GM12892 (cell line): ENCODE data around the gene SLC8A1.

ENCODE experiments used
- DNase-seq: peaks from one replicate; pipeline ENCODE4 v3.0.0; 2011; ENCODE audit not compliant: insufficient read length
- FAIRE-seq: peaks from 2 replicates; lab custom pipeline; 2011; peaks lifted over from hg19 to GRCh38; lab: Jason Lieb, UNC
- POLR2A ChIP-seq: IDR thresholded peaks from 2 replicates; pipeline ENCODE4 v1.6.1; 2011; ENCODE audit warnings: low read depth, low read length, control low read depth
- POLR2AphosphoS5 ChIP-seq: IDR thresholded peaks from 2 replicates; pipeline ENCODE4 v1.6.1; 2011; ENCODE audit warnings: low read depth, low read length, control low read depth
- TAF1 ChIP-seq: IDR thresholded peaks from 2 replicates; pipeline ENCODE4 v1.6.1; 2011; ENCODE audit warnings: low read depth, mild to moderate bottlenecking, control low read depth, low read length, borderline replicate concordance

The SLC8A1 gene

DNA sequence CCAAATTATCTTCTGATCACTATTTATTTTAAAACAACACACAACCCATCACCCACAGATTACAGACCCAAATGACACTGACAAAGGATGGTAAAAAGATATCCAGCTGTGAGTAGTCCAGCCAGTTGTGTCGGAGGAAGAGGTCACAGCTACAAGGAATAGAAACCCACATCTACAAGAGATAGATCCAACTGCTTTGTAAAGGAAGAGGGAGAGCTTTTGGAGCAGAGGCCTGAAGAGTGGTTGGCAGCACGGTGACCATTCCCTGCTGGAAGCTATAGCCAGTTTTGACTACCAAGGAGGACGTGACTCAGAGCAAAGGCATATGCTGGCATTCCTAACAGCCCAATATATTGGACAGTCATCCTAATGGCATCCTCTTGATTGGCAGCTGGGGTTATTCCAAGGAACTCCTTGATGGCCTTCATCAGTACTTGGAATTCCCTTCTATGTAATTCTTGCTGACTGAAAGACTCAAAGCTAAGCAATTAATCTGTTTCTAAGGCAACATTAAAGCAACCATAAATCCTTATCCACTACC is 17.1 kb downstream of the SLC8A1 start:
- DNase-seq (no peak), FAIRE-seq (no peak)
- TF ChIP-seq TAF1 (no peak), POLR2AphosphoS5 (no peak)

GRCh38 chr2:40433736-40434135 is 18.2 kb downstream of the SLC8A1 start:
- DNase-seq = no peak
- no peak for FAIRE-seq
- TF ChIP-seq TAF1 (no peak), POLR2A (no peak), POLR2AphosphoS5 (no peak)

GRCh38 chr2:40432921-40433483 is 18.9 kb downstream of the SLC8A1 start:
- TF ChIP-seq TAF1 = no peak
- TF ChIP-seq POLR2A = no peak
- TF ChIP-seq POLR2AphosphoS5 = no peak
- no peak for FAIRE-seq
- no peak for DNase-seq

GRCh38 chr2:40431600-40431955 is 20.3 kb downstream of the SLC8A1 start:
- no peak for FAIRE-seq
- no peak for TF ChIP-seq POLR2A
- no peak for TF ChIP-seq TAF1
- no peak for DNase-seq

GRCh38 chr2:40430776-40431599 is 20.9 kb downstream of the SLC8A1 start:
- FAIRE-seq = no peak
- TF ChIP-seq POLR2A (no peak), TAF1 (no peak), POLR2AphosphoS5 (no peak)
- no peak for DNase-seq

DNA sequence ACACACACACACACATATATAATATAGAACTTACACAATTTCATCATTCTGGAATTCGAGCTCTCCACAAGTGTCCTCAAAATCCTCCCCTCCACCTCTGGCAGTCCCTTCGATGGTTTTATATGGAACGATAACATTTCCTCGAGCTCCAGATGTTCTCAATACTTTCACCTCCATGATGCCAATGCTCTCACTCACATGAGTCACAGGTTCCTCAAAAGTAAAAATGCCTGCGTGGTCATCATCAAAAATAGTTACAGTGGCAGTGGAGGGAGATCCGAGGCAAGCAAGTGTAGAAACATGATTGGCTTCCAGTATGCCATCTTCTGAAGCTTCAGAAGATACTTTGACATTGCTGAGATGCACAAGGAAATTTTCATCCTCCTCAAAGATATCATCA is 23.5 kb downstream of the SLC8A1 start:
- FAIRE-seq (no peak), DNase-seq (no peak)

DNA sequence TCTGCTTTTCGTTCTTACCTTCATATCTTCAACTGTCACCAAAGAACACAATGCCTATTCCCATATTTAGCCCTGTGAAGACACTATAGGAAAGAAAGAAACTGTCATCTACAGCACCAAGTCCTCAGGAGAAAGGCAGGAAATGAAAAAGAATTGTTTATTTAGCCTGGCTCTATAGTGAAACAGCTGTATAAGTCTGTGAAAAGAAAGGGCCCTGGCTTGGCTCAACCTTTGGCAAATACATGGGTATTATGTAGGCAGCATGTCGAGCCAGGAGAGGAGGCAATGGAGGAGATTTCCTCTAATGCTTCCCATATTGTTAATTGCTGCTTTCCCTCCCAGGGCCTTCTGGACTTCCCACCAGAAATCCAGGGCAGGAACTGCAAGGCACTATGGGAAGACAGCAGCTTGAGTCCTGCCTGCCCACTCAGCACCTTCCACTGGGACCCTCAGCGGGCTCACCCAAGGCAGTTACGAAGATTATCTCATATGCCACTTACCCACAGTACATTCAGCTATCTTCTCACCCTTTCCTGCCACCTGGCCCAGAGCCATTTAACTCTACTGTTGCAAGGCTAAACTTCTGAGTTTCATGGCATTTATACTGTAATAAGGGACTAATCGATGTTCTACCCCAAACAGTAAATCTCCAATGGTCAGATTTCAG is 30.1 kb downstream of the SLC8A1 start:
- no peak for TF ChIP-seq POLR2A
- no peak for TF ChIP-seq POLR2AphosphoS5
- no peak for TF ChIP-seq TAF1
- FAIRE-seq = no peak
- no peak for DNase-seq

More for the DNA sequence above, 23.5 kb downstream of the SLC8A1 start:
- TF ChIP-seq POLR2A (no peak), TAF1 (no peak)

- FAIRE-seq (no peak), DNase-seq (no peak)
- TF ChIP-seq POLR2A (no peak), POLR2AphosphoS5 (no peak), TAF1 (no peak)
These were observed 31.4 kb downstream of the SLC8A1 start for GRCh38 chr2:40420478-40420877.

DNA sequence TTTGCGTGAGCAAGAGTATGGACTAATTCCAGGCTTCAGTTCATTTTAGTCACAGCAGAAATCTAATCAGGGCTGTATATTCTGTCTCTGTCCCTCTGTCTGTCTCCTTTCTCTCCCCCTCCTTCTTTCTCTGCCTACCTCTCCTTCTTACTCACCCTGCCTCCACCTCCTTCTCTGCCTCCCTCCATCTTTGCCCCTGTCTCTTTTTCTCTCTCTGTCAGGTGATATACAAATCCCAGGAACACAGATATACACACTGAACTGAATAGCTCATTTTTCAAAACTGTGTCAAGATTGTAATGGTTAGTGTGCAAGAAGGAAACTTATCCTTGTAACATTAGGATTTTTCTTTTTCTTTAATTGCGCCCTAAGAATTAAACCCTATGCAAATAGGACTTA is 32.5 kb downstream of the SLC8A1 start:
- FAIRE-seq (no peak), DNase-seq (no peak)
- TF ChIP-seq TAF1 (no peak), POLR2A (no peak), POLR2AphosphoS5 (no peak)

GRCh38 chr2:40418614-40419363 is 33.1 kb downstream of the SLC8A1 start:
- DNase-seq (no peak), FAIRE-seq (no peak)
- TF ChIP-seq POLR2A (no peak), TAF1 (no peak), POLR2AphosphoS5 (no peak)

DNA sequence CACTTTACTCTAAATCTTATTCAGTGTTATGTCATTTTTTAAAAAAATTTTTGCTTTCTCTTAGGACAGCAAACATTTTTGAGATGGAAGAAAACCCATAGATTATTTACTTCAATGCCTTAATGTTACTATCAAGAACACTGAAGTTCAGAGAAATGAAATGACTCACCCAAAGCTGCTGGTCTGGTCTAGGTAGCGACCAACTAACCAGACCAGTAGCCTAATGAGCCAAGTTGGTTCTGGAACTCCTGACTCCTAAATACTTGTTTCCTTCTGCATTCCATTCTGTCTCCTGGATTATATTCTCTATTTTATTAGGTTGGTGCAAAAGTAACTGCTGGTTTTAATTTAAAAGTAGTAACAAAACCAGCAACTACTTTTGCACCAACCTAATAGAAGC is 35.4 kb downstream of the SLC8A1 start:
- FAIRE-seq = no peak
- DNase-seq = no peak
- no peak for TF ChIP-seq TAF1
- TF ChIP-seq POLR2A = no peak
- no peak for TF ChIP-seq POLR2AphosphoS5
